Caco-2 (cell line): ENCODE data around the gene CCDC34. TPM values are rescaled to one million over a fixed set of nuclear protein-coding genes. Genes with fewer than 3 reads are reported as not detected.

Experiments
- BruUV-seq: library from RNA; stranded (reverse); fragments of 400-500 nt; replicated peaks from 2 replicates; lab custom pipeline; 2021; lab: Mats Ljungman, UMichigan
- CTCF ChIA-PET: fragments of 300-600 bp; sonication (Branson Sonifier 250); formaldehyde crosslinking; loops from one replicate; lab custom pipeline; 2022; ENCODE audit warnings: antibody characterized with exemption; lab: Charles Lee
- POLR2A ChIA-PET: fragments of 300-600 bp; sonication (Branson Sonifier 250); formaldehyde crosslinking; loops from one replicate; lab custom pipeline; 2022; ENCODE audit warnings: antibody characterized with exemption; lab: Charles Lee
- DNase-seq, 2 experiments: peaks; one replicate each; pipeline versions ENCODE4 v3.0.0 to v3.0.0-alpha.2; 2020 to 2022
- H3K27me3 ChIP-seq: replicated peaks from 2 replicates; pipeline ENCODE4 v1.6.0; 2011; ENCODE audit warnings: low read length; ENCODE audit not compliant: control insufficient read depth, insufficient read depth
- H3K36me3 ChIP-seq: 2 replicates; pipeline ENCODE4 v1.5.1; 2011; ENCODE audit warnings: low read length; ENCODE audit not compliant: control insufficient read depth, insufficient read depth
- H3K4me1 ChIP-seq: fragments of 250-450 bp; sonication (Bioruptor Pico); 2 replicates; pipeline ENCODE4 v1.5.1; 2020; ENCODE audit warnings: mild to moderate bottlenecking
- H3K4me3 ChIP-seq: 2 replicates; pipeline ENCODE4 v1.5.1; 2011; ENCODE audit warnings: low read depth, mild to moderate bottlenecking, control low read depth, low read length
- H3K9me3 ChIP-seq: fragments of 250-450 bp; sonication (Bioruptor Pico); 2 replicates; pipeline ENCODE4 v1.5.1; 2020; ENCODE audit warnings: mild to moderate bottlenecking, moderate library complexity
- H3K27ac Mint-ChIP-seq: one replicate; pipeline ENCODE4 v1.8.0; 2022; ENCODE audit warnings: mixed read lengths; ENCODE audit not compliant: unreplicated experiment
- H3K27me3 Mint-ChIP-seq: one replicate; pipeline ENCODE4 v1.8.0; 2022; ENCODE audit warnings: mixed read lengths; ENCODE audit not compliant: insufficient read depth, unreplicated experiment
- H3K36me3 Mint-ChIP-seq: one replicate; pipeline ENCODE4 v1.8.0; 2022; ENCODE audit warnings: mild to moderate bottlenecking, mixed read lengths; ENCODE audit not compliant: insufficient read depth, unreplicated experiment
- H3K4me1 Mint-ChIP-seq: one replicate; pipeline ENCODE4 v1.8.0; 2022; ENCODE audit warnings: low read depth, mixed read lengths; ENCODE audit not compliant: unreplicated experiment
- H3K4me3 Mint-ChIP-seq: one replicate; pipeline ENCODE4 v1.8.0; 2022; ENCODE audit warnings: mild to moderate bottlenecking, moderate library complexity, mixed read lengths; ENCODE audit not compliant: unreplicated experiment
- H3K9me3 Mint-ChIP-seq: one replicate; pipeline ENCODE4 v1.8.0; 2022; ENCODE audit warnings: mixed read lengths; ENCODE audit not compliant: unreplicated experiment
- intact Hi-C: fragments of 100-400 bp; cut with micrococcal nuclease; formaldehyde crosslinking; loops from one replicate; pipeline ENCODE4 v1.10.0; 2022; ENCODE audit not compliant: unreplicated experiment
- total RNA-seq: library from RNA; stranded (reverse); gene quantifications from 2 replicates; pipeline ENCODE4 v1.2.3, GENCODE V29; 2022
- TF ChIP-seq, protein P1 (sequence below), 2 experiments: fragments of 200-600 bp in 1 of 2; IDR thresholded peaks; 1 replicate in 1 of 2; 2 replicates in 1 of 2; pipeline versions ENCODE4 v1.5.1 to v1.8.0; 2011 to 2022; ENCODE audit warnings: antibody characterized with exemption in 1 of 2, control low read depth in 1 of 2, inconsistent platforms in 1 of 2, low read depth in 1 of 2, low read length in 1 of 2, mild to moderate bottlenecking in 1 of 2, moderate library complexity in 1 of 2; ENCODE audit not compliant: insufficient read depth in 1 of 2, severe bottlenecking in 1 of 2, unreplicated experiment in 1 of 2

The CCDC34 gene
- total RNA-seq, 1 experiment from 2014 or later = 25.7 TPM

DNA sequence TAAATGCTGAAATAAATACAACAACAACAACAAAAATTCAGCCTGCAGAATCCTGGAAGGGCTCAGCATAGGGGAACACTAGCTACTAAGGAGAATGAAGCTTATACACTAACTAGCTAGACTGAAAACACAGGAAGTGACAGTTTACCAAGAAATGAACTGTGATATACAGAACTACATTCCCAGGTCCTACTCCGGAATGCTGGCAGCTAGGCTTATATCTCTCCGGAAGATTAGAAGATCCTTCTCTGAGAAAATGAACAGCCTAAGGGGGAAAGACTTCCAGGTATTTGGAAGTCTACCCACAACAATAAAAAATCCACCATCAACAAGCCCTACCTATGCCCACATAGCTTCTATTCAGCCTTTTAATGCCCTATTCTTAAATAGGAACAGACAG is 31.0 kb downstream of the CCDC34 start:
- intact Hi-C loops = loop anchor here (2.0 kb wide), 2 partner anchors 19 to 61 kb away; no protein-coding TSS in a partner anchor
- H3K4me1 ChIP-seq = peaks cover 28% of the 10 kb centered on the region

DNA sequence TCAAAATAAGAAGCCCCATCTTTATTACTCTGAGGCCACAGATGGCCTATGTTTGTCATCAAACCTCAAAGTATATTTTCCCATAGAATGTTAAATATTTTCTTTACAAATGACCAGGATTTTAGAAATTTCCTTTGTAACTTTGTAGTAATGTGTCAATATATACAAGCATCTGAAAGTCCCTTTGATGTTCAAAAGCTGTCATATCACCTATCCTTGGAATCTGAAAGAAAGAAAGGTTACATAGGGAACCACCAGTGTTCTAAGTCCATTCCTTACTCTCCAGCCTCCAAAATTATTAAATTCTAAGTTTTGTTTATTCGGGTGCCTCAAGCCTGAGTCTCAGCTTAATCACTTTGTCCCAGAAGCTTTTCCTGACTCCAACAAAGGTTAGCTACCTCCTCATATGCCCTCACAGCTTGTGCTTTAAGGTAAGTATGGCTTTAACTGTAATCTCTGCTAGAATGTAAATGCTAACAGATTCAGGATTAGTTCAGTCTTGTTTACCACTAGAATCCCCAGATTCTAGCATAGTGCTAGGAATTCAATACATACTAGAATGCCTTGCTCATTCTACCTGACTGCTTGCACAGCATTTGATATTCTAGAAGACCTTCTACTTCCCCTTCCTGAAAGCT is 32.3 kb downstream of the CCDC34 start:
- Mint-ChIP-seq H3K4me3 (peak overlapping the region; percentile 3), H3K27me3 (no peaks in the 10 kb centered on the region), H3K27ac (peak overlapping the region; percentile 23), H3K4me1 (peaks cover 36% of the 10 kb centered on the region), H3K36me3 (no peaks in the 10 kb centered on the region), H3K9me3 (peaks cover 10% of the 10 kb centered on the region)
- H3K4me1 ChIP-seq = peaks cover 28% of the 10 kb centered on the region
- POLR2A ChIA-PET = no interaction called here
- H3K9me3 ChIP-seq = no peaks in the 10 kb centered on the region
- no peaks in the 10 kb centered on the region for H3K27me3 ChIP-seq
- H3K36me3 ChIP-seq = no peaks in the 10 kb centered on the region
- no TSS peak for BruUV-seq
- TF ChIP-seq, protein P1, sequence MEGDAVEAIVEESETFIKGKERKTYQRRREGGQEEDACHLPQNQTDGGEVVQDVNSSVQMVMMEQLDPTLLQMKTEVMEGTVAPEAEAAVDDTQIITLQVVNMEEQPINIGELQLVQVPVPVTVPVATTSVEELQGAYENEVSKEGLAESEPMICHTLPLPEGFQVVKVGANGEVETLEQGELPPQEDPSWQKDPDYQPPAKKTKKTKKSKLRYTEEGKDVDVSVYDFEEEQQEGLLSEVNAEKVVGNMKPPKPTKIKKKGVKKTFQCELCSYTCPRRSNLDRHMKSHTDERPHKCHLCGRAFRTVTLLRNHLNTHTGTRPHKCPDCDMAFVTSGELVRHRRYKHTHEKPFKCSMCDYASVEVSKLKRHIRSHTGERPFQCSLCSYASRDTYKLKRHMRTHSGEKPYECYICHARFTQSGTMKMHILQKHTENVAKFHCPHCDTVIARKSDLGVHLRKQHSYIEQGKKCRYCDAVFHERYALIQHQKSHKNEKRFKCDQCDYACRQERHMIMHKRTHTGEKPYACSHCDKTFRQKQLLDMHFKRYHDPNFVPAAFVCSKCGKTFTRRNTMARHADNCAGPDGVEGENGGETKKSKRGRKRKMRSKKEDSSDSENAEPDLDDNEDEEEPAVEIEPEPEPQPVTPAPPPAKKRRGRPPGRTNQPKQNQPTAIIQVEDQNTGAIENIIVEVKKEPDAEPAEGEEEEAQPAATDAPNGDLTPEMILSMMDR (IDR thresholded peaks at IDR 0.05; ENCODE audit: insufficient read depth in 1 of 2, low read depth in 1 of 2, low read length in 1 of 2, severe bottlenecking in 1 of 2, unreplicated experiment in 1 of 2) = no peak
- peak in 1 of 2 experiments; percentile 15 for DNase-seq
- CTCF ChIA-PET = no interaction called here
- H3K4me3 ChIP-seq = no peak overlapping the region
- intact Hi-C loops = loop anchor here (2.0 kb wide), 2 partner anchors 20 to 62 kb away; no protein-coding TSS in a partner anchor

More for the DNA sequence above, 31.0 kb downstream of the CCDC34 start:
- Mint-ChIP-seq H3K27me3 (no peaks in the 10 kb centered on the region), H3K36me3 (no peaks in the 10 kb centered on the region), H3K4me1 (peaks cover 36% of the 10 kb centered on the region), H3K27ac (peak overlapping the region; percentile 23), H3K9me3 (peaks cover 10% of the 10 kb centered on the region), H3K4me3 (no peak overlapping the region)
- POLR2A ChIA-PET = no interaction called here
- no peaks in the 10 kb centered on the region for H3K27me3 ChIP-seq
- DNase-seq = no peak
- no peaks in the 10 kb centered on the region for H3K36me3 ChIP-seq
- H3K9me3 ChIP-seq = no peaks in the 10 kb centered on the region
- H3K4me3 ChIP-seq = no peak overlapping the region
- CTCF ChIA-PET = no interaction called here
- BruUV-seq = no TSS peak
- TF ChIP-seq, protein P1 (IDR thresholded peaks at IDR 0.05; ENCODE audit: insufficient read depth in 1 of 2, low read depth in 1 of 2, low read length in 1 of 2, severe bottlenecking in 1 of 2, unreplicated experiment in 1 of 2) = no peak

DNA sequence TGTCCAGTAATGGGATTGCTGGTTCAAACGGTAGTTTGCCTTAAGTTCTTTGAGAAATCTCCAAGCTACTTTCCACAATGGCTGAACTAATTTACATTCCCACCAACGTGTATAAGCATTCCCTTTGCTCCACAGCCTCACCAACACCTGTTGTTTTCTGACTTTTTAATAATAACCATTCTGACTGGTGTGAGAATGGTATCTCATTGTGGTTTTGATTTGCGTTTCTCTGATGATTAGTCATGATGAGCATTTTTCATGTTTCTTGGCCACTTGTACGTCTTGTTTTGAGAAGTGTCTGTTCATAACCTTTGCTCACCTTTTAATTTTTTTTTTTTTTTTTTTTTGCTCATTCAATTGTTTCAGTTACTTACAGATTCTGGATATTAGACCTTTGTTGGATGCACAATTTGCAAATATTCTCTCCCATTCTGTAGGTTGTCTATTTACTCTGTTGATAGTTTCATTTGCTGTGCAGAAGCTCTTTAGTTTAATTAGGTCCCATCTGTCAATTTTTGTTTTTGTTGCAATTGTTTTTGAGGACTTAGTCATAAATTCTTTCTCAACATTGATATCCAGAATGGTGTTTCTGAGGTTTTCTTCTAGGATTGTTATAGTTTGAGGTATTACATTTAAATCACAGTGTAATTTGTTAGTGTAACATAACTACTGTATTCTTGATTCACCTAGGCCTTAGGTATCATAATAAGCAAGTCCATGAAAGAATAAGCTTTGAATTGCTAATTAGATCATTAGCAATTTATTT is 33.0 kb downstream of the CCDC34 start:
- CTCF ChIA-PET = no interaction called here
- no peak for DNase-seq
- no TSS peak for BruUV-seq
- H3K4me1 Mint-ChIP-seq = peaks cover 36% of the 10 kb centered on the region
- intact Hi-C loops = loop anchor here (2.0 kb wide), 2 partner anchors 21 to 63 kb away; no protein-coding TSS in a partner anchor
- H3K9me3 ChIP-seq = no peaks in the 10 kb centered on the region
- H3K4me3 Mint-ChIP-seq = no peak overlapping the region
- TF ChIP-seq, protein P1 (IDR thresholded peaks at IDR 0.05; ENCODE audit: insufficient read depth in 1 of 2, low read depth in 1 of 2, low read length in 1 of 2, severe bottlenecking in 1 of 2, unreplicated experiment in 1 of 2) = no peak
- H3K27me3 Mint-ChIP-seq = no peaks in the 10 kb centered on the region
- POLR2A ChIA-PET = no interaction called here
- H3K36me3 ChIP-seq = no peaks in the 10 kb centered on the region
- no peak overlapping the region for H3K4me3 ChIP-seq
- H3K27ac Mint-ChIP-seq = no peak overlapping the region
- no peaks in the 10 kb centered on the region for H3K27me3 ChIP-seq
- H3K36me3 Mint-ChIP-seq = no peaks in the 10 kb centered on the region
- peaks cover 10% of the 10 kb centered on the region for H3K9me3 Mint-ChIP-seq
- H3K4me1 ChIP-seq = peaks cover 28% of the 10 kb centered on the region
